Mammary epithelial cell (primary cell): Measurements from ENCODE around the gene TRIM46.

Source experiments
- CTCF ChIP-seq, 2 donors: IDR thresholded peaks in 1 of 2; conservative IDR thresholded peaks in 1 of 2; 2 replicates each; pipeline ENCODE4 v1.5.1; 2011 to 2012; ENCODE audit warnings: inconsistent platforms in 2 of 2, low read length in 2 of 2, mild to moderate bottlenecking in 2 of 2, control low read depth in 1 of 2, low read depth in 1 of 2; ENCODE audit not compliant: insufficient read depth in 1 of 2; ENCODE audit errors: extremely low read depth in 1 of 2
- EZH2 ChIP-seq: IDR thresholded peaks from 2 replicates; pipeline ENCODE4 v1.6.1; 2012; ENCODE audit warnings: low read length, inconsistent platforms, borderline replicate concordance

- no peak for TF ChIP-seq CTCF (conservative IDR thresholded peaks at IDR 0.05 in 1 of 2, IDR thresholded peaks at IDR 0.05 in 1 of 2; ENCODE audit: extremely low read depth in 1 of 2, insufficient read depth in 1 of 2, low read depth in 1 of 2, low read length in 2 of 2)
- no peak for TF ChIP-seq EZH2
Observed at GRCh38 chr1:155218854-155219591, 45.4 kb downstream of the TRIM46 start.
